SU-DHL-6 (cell line): ENCODE data around the gene KCNQ4.

Source experiments
- EZH2phosphoT487 ChIP-seq: fragments of 200-600 bp; sonication (generic), shearing (Covaris generic); conservative IDR thresholded peaks from 2 replicates; pipeline ENCODE4 v1.6.1; 2018; ENCODE audit warnings: mild to moderate bottlenecking, antibody characterized with exemption, low read length, moderate library complexity, mixed read lengths
- TF ChIP-seq, protein P1 (sequence below): fragments of 200-600 bp; sonication (generic); IDR thresholded peaks from one replicate; pipeline ENCODE4 v1.5.1; 2017; ENCODE audit warnings: antibody characterized with exemption, mild to moderate bottlenecking, low read length, moderate library complexity; ENCODE audit not compliant: insufficient read depth, poor library complexity, severe bottlenecking

DNA sequence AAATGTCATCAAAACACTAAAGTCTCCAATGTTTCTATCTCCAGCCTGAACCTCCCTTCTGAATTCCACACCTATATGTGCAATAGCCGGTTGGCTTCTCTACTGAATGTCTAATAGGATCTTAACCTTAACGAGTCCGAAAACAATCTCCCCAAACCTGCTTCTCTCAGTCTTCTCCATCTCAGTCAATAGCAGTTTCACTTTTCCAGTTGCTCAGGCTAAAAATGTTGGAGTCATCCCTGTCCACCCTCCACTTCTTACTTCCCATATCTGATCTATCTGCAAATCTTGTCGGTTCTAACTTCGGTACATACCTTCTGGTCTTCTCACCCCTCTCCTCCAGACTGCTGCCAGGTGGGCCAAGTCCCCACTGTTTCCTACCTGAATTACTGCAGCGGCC is 104.1 kb downstream of the KCNQ4 start:
- TF ChIP-seq, protein P1, sequence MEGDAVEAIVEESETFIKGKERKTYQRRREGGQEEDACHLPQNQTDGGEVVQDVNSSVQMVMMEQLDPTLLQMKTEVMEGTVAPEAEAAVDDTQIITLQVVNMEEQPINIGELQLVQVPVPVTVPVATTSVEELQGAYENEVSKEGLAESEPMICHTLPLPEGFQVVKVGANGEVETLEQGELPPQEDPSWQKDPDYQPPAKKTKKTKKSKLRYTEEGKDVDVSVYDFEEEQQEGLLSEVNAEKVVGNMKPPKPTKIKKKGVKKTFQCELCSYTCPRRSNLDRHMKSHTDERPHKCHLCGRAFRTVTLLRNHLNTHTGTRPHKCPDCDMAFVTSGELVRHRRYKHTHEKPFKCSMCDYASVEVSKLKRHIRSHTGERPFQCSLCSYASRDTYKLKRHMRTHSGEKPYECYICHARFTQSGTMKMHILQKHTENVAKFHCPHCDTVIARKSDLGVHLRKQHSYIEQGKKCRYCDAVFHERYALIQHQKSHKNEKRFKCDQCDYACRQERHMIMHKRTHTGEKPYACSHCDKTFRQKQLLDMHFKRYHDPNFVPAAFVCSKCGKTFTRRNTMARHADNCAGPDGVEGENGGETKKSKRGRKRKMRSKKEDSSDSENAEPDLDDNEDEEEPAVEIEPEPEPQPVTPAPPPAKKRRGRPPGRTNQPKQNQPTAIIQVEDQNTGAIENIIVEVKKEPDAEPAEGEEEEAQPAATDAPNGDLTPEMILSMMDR = no peak
- no peak for TF ChIP-seq EZH2phosphoT487
